Measurements from ENCODE around the gene FBRS.
"Not testable (repeated sequence)": the region's sequence is repeated elsewhere in the genome, so short reads cannot be mapped to it uniquely, and the experiment has no call there.

Gene FBRS

DNA sequence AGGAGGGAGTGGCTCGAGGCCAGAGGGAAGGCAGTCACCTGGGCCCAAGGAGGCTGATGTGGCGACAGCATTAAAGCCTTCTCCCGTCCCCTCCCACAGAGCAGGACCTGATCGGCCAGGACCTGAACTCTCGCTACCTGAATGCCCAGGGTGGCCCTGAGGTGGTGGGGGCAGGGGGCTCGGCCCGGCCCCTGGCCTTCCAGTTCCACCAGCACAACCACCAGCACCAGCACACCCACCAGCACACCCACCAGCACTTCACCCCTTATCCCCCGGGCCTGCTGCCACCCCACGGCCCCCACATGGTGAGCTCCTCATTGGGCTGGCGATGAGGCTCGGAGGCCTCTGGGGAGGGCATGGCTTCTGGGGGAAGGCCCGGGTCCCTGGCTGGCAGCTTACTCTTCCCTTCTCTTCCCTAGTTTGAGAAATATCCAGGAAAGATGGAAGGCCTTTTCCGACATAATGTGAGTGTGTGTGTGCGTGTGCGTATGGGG is 6.4 kb downstream of the FBRS start:
- DNase-seq (ENCODE audit: low read depth), result no peak

DNA sequence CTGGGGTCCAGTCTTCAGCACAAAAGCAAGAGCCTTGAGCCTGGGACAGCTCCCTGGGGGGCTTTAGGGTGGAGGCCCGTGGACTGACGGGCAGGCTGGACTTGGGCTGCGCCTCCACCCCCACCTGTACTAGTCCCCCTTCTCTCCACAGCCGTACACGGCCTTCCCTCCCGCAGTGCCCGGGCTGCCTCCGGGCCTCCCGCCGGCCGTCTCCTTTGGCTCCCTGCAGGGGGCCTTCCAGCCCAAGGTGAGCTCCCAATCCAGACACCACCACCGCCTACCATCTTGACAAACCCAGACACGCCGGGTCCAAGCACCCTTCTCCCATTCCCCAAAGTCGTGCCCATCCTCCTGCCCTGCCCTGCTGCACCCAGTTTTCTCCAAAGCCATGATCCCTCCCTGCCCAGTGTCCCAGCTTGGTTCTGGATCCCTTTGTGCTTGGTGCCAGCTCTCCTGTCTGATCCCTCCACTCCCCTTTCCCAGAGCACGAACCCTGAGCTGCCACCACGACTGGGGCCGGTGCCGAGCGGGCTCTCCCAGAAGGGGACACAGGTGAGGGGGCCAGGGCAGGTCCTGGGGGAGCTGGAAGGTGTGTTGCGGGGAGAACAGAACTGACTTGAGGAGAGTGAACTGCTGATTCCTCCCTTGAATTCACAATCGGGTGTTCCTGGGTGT is 7.1 kb downstream of the FBRS start:
- DNase-seq (ENCODE audit: low read depth), result no peak

- DNase-seq (ENCODE audit: low read depth), result no peak
These were observed 7.6 kb downstream of the FBRS start for GRCh38 chr16:30665830-30666190.

DNA sequence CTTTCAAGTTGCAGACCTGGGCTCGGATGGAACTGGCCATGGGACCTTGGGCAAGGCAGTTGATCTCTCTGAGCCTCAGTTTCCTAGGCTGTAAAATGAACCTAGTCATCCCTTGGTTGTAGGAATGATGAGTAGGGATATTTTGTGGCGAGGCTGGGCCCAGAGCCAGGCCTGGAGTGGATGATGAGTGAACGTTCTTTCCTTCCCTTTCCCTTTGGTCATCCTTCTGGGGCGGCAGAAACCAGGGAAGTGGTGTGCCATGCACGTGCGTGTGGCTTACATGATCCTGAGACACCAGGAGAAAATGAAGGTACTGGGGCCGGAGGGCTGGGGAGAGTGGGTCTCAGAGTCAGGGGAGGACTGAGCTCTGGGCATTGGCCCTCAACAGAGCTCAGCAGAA is 8.4 kb downstream of the FBRS start:
- no peak for DNase-seq (ENCODE audit: low read depth)

DNA sequence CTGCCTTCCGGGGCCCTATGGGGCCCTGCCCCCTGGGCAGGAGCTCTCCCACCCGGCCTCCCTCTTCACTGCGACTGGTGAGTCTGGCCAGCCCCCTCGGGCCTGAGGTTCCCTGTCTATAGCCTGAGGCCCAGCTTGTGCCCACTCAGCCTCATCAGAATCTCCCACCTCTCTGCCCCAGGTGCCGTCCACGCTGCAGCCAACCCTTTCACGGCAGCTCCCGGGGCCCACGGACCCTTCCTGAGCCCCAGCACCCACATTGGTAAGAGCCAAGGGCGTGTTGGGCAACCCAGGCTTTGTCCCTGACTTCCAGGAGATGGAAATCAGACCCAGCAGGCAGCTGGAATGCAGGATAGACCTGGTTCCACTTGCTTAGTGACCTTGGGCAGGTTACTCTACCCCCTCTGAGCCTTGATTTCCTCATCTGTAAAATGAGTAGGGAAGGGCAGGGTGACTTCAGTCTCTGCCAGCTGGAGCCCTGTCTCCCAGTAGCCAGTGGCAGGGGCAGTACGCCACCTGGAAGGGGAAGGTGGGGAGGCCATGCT is 9.2 kb downstream of the FBRS start:
- no peak for DNase-seq (ENCODE audit: low read depth)

DNA sequence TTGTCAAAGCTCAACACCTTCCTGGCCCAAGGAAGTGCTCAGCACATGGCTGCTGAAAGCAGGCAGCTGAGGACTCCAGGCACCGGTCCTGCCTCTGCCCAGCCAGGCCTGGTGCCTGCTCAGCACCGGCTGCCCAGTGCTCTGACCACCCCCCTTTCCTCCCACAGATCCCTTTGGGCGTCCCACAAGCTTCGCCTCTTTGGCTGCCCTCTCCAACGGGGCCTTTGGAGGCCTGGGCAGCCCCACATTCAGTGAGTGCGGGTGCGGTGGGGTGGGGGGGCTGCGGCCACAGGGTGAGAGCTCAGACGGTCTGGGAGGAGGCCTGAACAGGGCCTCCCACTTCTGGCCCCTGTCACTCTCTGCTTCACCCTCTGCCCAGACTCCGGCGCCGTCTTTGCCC is 10.2 kb downstream of the FBRS start:
- no peak for DNase-seq (ENCODE audit: low read depth)

GRCh38 chr16:30669026-30669902 is 11.0 kb downstream of the FBRS start:
- no peak for DNase-seq (ENCODE audit: low read depth)

DNA sequence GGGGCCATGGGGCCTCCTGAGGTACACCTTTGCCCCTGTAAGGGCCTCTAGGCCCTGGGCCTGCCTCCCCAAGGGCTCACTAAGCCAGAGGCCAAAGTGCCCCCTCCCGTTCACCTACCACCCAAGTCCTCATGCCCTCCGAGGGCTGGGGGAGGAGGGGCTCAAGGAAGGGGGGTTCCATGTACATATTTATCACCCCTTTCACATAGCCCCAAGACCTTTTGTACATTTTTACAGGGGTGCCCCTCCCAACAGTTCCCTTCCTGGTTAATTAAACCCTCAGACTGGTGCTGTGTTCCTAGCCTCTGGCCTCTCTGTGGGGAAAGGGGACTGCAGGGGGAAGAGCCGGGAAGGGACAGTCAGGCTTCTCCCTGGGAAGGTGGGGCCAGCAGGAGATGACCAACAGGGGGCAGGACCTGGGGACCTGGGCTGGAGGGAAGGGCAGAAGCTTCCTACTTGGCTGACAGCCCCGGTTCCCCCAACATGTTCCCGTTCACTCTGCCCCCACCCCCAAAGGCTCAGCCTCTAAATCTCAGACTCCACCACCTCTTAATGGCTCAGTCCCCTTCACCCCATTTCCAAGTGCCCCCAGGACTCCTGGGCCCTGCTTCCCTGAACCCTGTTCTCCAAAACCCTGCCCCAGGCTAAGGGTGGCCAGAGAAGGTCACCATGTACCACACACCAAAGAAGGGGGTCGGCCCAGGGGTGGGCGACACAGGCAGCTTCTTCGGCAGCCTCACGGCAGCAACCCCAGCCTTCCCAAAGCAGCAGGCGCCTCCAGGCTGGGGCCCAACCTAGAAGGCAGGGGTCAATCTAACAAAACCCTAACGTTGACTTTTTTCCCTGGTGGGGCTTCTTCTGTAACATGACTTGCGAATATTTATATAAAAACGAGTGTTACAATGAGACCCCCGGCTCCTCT is 11.9 kb downstream of the FBRS start:
- no peak for DNase-seq (ENCODE audit: low read depth)

- DNase-seq (ENCODE audit: low read depth), result no peak
These were observed 16.9 kb downstream of the FBRS start for GRCh38 chr16:30675143-30675542.

DNA sequence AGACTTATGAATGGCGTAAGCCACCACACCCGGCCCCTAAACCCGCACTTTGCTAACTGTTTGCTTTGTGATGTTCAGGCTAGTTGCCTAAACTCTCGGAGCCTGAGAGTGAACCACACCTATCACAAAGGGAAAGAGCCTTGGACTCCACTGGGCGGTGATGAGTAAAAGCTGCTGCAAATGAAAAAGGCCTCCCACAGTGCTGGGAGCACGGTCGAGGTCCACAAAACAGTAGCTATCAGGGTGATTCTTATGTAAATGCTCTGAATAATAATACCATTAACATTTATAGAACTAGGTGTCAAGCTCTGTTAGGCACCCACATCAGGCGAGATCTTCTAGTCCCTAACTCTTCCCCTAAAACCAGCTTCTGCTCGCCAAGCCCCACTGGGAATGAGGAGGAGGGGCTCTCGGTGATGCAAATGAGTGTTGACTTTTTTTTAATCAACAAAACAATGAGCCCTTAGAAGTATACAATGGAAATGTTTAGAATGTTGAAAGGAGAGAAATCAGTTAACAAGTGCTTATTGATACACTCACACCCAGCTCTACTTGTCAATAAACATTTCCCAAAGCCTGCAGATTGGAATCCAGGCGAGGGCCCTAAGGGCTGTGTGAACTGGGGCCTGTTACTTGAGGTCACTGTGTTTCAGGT is 19.8 kb downstream of the FBRS start:
- DNase-seq (ENCODE audit: low read depth), result no peak

DNA sequence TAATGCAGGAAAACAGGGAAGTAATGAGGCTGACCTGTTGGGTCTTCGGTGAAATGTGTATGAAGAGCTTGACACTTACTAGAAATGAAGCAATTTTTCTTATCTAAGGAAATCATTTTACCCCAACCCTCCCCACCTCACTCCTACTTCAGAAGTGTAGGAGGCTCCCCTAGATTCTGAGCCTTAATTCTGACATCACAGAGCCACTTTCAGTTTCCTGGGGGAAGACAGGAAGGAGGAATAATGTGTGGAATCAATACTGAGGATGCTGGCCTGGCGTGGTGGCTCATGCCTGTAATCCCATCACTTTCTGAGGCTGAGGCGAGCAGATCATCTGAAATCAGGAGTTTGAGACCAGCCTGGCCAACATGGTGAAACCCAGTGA is 20.3 kb downstream of the FBRS start:
- no peak for DNase-seq (ENCODE audit: low read depth)

GRCh38 chr16:30680326-30680725 is 22.1 kb downstream of the FBRS start:
- DNase-seq (ENCODE audit: low read depth), result no peak

- DNase-seq (ENCODE audit: low read depth), result no peak
These were observed 30.5 kb downstream of the FBRS start for GRCh38 chr16:30688701-30689100.

- no peak for DNase-seq (ENCODE audit: low read depth)
These were observed 33.7 kb downstream of the FBRS start for GRCh38 chr16:30691907-30692306.

DNA sequence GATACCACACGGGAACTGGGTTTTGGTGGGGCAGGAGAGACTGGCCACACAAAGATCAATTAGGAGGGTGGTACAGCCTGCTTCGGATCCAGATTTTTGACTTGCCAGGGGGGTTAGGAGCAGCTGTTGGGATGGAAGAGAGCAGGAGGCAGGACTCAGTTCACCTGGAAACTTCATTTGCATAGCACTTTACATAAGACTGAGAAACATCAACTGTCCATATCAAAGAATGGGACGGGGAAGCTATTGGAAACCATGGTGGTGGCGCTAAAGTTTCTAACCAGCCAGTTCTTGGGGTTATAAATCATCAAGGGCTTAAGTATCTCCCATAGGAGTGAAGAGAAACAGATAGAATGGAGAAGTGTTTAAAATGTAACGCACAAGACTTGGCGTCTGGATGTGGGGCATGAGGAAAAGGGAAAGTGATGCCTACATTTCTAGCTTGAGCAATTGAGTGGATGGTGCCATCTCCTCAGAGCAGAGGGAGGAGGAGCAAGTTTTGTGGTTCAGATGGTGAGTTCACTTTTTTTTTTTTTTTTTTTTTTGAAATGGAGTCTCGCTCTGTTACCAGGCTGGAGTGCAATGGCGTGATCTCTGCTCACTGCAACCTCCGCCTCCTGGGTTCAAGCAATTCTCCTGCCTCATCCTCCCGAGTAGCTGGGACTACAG is 34.3 kb downstream of the FBRS start:
- no peak for DNase-seq (ENCODE audit: low read depth)

DNA sequence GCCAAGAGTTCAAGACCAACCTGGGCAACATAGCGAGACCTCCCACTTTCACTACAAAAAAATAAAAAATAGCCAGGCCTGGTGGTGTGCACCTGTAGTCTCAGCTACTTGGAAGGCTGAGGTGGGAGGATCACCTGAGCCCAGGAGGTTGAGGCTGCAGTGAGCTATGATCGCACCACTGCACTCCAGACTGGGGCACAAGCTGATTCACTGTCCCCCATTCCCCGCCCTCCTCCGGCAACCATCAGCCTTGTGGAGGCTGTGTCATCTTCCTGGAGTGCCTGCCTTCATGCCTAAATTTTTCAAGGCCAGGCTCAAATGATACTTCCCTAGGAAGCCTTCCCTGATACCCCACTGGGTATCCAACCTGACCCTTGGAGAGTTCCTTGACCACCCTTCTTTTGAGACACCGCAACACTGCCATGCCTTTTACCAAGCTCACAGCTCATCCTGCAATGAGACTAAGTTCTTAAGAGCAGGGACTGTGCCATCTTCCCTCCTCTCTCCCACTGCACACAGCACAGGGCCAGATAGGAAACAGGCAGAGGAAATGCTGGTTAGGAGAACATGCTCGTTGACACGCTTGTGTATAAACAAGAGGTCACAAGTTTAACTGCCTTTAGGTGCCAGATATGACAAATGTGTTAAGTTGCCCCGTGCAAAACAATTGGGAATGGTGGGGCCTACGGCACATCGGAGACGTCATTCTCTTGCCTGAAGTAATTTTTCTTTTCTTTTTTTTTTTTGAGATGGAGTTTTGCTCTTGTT is 36.9 kb downstream of the FBRS start:
- no peak for DNase-seq (ENCODE audit: low read depth)

- not testable (repeated sequence) for DNase-seq (ENCODE audit: low read depth)
These were observed 38.4 kb downstream of the FBRS start for GRCh38 chr16:30696646-30697045.

- DNase-seq (ENCODE audit: low read depth), result no peak
These were observed 39.3 kb downstream of the FBRS start for GRCh38 chr16:30697264-30698138.

GRCh38 chr16:30698139-30698815 is 40.0 kb downstream of the FBRS start:
- peak; percentile 98 for DNase-seq (ENCODE audit: low read depth)
